ENCODE measurements around the gene TSPAN16. TPM values are rescaled to one million over a fixed set of nuclear protein-coding genes. Genes with fewer than 3 reads are reported as not detected.
A peak's percentile ranks its signal among the peaks of the same experiment; 100 is the strongest.
"Not testable (repeated sequence)": the region's sequence is repeated elsewhere in the genome, so short reads cannot be mapped to it uniquely, and the experiment has no call there.

The TSPAN16 gene
- total RNA-seq, 6 experiments from 2014 or later: not detected

GRCh38 chr19:11346104-11346940, 50.4 kb downstream of the TSPAN16 start, which contains the start of the genes CCDC159 and TMEM205:
Gene CCDC159 (plus strand): TSS chr19:11346519. CDS start chr19:11346607, 88 bp downstream.
Gene TMEM205 (minus strand): TSS chr19:11346268. CDS start chr19:11345619, 649 bp downstream.
- H3K27ac ChIP-seq: peak within 1 kb of the TSS; percentile 58 to 77 (median 68)
- under 1% methylated on average over 19 of the region's 50 CpGs for WGBS (ENCODE audit: insufficient coverage, low coverage, low lambda C conversion rate, missing lambda C conversion rate)
- no peak for TF ChIP-seq CTCF (IDR thresholded peaks at IDR 0.05)
- TF ChIP-seq POLR2A (IDR thresholded peaks at IDR 0.05): peak; percentile 83
- ATAC-seq: peak; percentile 88 to 94 (median 92)
- H3K9me3 ChIP-seq: no peaks in the 10 kb centered on the region
- H3K4me1 ChIP-seq: peaks cover 0 to 26% (median 6%) of the 10 kb centered on the region in 4 donors
- DNase-seq: peak; percentile 98 to 99 (median 99)
- peak within 1 kb of the TSS; percentile 62 to 80 (median 64) for H3K4me3 ChIP-seq
- peaks cover 0 to 10% (median 2%) of the 10 kb centered on the region in 4 donors for H3K36me3 ChIP-seq
- intact Hi-C loops (cut with DNase I): no loop called here
- H3K27me3 ChIP-seq: no peaks in the 10 kb centered on the region

- Histone ChIP-seq H3K9me3 (no peaks in the 10 kb centered on the region), H3K36me3 (peaks cover 0 to 4% (median 0%) of the 10 kb centered on the region in 4 donors), H3K4me1 (peaks cover 0 to 26% (median 6%) of the 10 kb centered on the region in 4 donors), H3K27ac (no peak overlapping the region), H3K27me3 (no peaks in the 10 kb centered on the region), H3K4me3 (no peak overlapping the region)
- ATAC-seq (no peak), DNase-seq (no peak)
- TF ChIP-seq POLR2A (IDR thresholded peaks at IDR 0.05): no peak
- no peak for TF ChIP-seq CTCF (IDR thresholded peaks at IDR 0.05)
- intact Hi-C loops (cut with DNase I): no loop called here
- 73% methylated on average over 3 of the region's 7 CpGs for WGBS (ENCODE audit: insufficient coverage, low coverage, low lambda C conversion rate, missing lambda C conversion rate)
Observed at GRCh38 chr19:11347546-11348039, 51.6 kb downstream of the TSPAN16 start.

- H3K9me3 ChIP-seq: no peaks in the 10 kb centered on the region
- no peak for ATAC-seq
- H3K4me3 ChIP-seq: no peak overlapping the region
- H3K4me1 ChIP-seq: peaks cover 0 to 18% (median 1%) of the 10 kb centered on the region in 4 donors
- no peaks in the 10 kb centered on the region for H3K36me3 ChIP-seq
- TF ChIP-seq POLR2A (IDR thresholded peaks at IDR 0.05) (no peak), CTCF (IDR thresholded peaks at IDR 0.05) (no peak)
- H3K27me3 ChIP-seq: no peaks in the 10 kb centered on the region
- DNase-seq: no peak
- intact Hi-C loops (cut with DNase I): no loop called here
- H3K27ac ChIP-seq: no peak overlapping the region
- 88% methylated on average over 2 of the region's 4 CpGs for WGBS (ENCODE audit: insufficient coverage, low coverage, low lambda C conversion rate, missing lambda C conversion rate)
Observed at GRCh38 chr19:11349171-11349570, 53.2 kb downstream of the TSPAN16 start.

GRCh38 chr19:11354102-11354501, 58.1 kb downstream of the TSPAN16 start:
- H3K36me3 ChIP-seq; H3K27ac ChIP-seq; H3K4me3 ChIP-seq; ATAC-seq; DNase-seq; H3K27me3 ChIP-seq; intact Hi-C loops (cut with DNase I); H3K4me1 ChIP-seq; H3K9me3 ChIP-seq: not testable (repeated sequence)
- WGBS (ENCODE audit: insufficient coverage, low coverage, low lambda C conversion rate, missing lambda C conversion rate): 100% methylated on average over 4 of the region's 4 CpGs

Data from right lobe of liver (tissue), 6 donors.